Chondrocyte (in vitro differentiated cells): Measurements from ENCODE around the gene KMO. TPM values are rescaled to one million over a fixed set of nuclear protein-coding genes. Genes with fewer than 3 reads are reported as not detected.

Experiments
- DNase-seq: peaks from one replicate; pipeline ENCODE4 v3.0.0; 2021; ENCODE audit warnings: mixed read lengths, low spot score
- H3K27ac Mint-ChIP-seq: one replicate; pipeline ENCODE4 v1.8.0; 2021; ENCODE audit warnings: mild to moderate bottlenecking, moderate library complexity, mixed read lengths; ENCODE audit not compliant: unreplicated experiment
- H3K27me3 Mint-ChIP-seq: 2 replicates; pipeline ENCODE4 v1.8.0; 2021; ENCODE audit warnings: low read depth, mixed read lengths
- H3K36me3 Mint-ChIP-seq: 2 replicates; pipeline ENCODE4 v1.8.0; 2021; ENCODE audit warnings: low read depth, mixed read lengths
- H3K4me1 Mint-ChIP-seq: 2 replicates; pipeline ENCODE4 v1.8.0; 2021; ENCODE audit warnings: low read depth, mild to moderate bottlenecking, mixed read lengths
- H3K4me3 Mint-ChIP-seq: one replicate; pipeline ENCODE4 v1.8.0; 2021; ENCODE audit warnings: mild to moderate bottlenecking, moderate library complexity, mixed read lengths; ENCODE audit not compliant: unreplicated experiment
- H3K9me3 Mint-ChIP-seq: 2 replicates; pipeline ENCODE4 v1.8.0; 2021; ENCODE audit warnings: low read depth, mixed read lengths
- total RNA-seq: library from RNA; stranded (reverse); gene quantifications from 3 replicates; pipeline ENCODE4 v1.2.1, GENCODE V29; 2021
- TF ChIP-seq, protein P1 (sequence below): fragments of 200-600 bp; sonication (generic); IDR thresholded peaks from 2 replicates; pipeline ENCODE4 v1.5.0; 2021; ENCODE audit warnings: antibody characterized with exemption, mild to moderate bottlenecking, moderate library complexity

The KMO gene
- total RNA-seq, 1 donor from 2014 or later = not detected

DNA sequence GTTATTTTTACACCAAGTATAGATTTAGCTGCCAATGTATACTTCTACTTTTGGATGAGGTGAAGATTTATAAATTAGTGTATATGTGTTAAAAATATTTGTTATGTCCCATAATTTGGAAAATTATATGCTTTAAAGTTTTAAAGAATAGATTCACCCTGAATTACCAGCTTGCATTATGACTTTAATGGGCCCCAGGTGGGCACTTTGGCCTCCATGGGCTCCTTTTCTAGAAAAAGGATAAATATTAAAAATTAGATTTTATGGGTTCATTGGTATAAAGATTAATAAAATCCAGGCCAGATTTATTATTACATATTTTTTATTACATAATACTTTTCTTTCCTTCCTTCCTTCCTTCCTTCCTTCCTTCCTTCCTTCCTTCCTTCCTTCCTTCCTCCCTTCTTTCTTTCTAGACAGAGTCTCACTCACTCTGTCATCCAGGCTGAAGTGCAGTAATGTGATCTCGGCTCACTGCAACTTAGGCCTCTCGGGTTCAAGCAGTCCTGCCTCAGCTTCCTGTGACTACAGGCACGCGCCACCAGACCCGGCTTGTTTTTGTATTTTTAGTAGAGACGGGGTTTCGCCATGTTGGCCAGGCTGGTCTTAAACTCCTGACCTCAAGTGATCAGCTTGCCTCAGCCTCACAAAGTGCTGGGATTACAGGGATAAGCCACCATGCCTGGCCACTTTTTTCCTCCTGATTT lies 21.9 kb downstream of the KMO start:
- Mint-ChIP-seq H3K27me3 (peaks cover 5% of the 10 kb centered on the region), H3K4me3 (no peak overlapping the region), H3K9me3 (peaks cover 7% of the 10 kb centered on the region), H3K4me1 (no peaks in the 10 kb centered on the region), H3K36me3 (peaks cover 2% of the 10 kb centered on the region), H3K27ac (no peak overlapping the region)
- TF ChIP-seq, protein P1, sequence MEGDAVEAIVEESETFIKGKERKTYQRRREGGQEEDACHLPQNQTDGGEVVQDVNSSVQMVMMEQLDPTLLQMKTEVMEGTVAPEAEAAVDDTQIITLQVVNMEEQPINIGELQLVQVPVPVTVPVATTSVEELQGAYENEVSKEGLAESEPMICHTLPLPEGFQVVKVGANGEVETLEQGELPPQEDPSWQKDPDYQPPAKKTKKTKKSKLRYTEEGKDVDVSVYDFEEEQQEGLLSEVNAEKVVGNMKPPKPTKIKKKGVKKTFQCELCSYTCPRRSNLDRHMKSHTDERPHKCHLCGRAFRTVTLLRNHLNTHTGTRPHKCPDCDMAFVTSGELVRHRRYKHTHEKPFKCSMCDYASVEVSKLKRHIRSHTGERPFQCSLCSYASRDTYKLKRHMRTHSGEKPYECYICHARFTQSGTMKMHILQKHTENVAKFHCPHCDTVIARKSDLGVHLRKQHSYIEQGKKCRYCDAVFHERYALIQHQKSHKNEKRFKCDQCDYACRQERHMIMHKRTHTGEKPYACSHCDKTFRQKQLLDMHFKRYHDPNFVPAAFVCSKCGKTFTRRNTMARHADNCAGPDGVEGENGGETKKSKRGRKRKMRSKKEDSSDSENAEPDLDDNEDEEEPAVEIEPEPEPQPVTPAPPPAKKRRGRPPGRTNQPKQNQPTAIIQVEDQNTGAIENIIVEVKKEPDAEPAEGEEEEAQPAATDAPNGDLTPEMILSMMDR = no peak
- no peak for DNase-seq

GRCh38 chr1:241555526-241555925 lies 23.3 kb downstream of the KMO start:
- Mint-ChIP-seq H3K4me3 (no peak overlapping the region), H3K27ac (no peak overlapping the region), H3K4me1 (no peaks in the 10 kb centered on the region), H3K9me3 (peaks cover 7% of the 10 kb centered on the region), H3K36me3 (peaks cover 2% of the 10 kb centered on the region), H3K27me3 (peaks cover 11% of the 10 kb centered on the region)
- TF ChIP-seq, protein P1 = no peak
- no peak for DNase-seq

DNA sequence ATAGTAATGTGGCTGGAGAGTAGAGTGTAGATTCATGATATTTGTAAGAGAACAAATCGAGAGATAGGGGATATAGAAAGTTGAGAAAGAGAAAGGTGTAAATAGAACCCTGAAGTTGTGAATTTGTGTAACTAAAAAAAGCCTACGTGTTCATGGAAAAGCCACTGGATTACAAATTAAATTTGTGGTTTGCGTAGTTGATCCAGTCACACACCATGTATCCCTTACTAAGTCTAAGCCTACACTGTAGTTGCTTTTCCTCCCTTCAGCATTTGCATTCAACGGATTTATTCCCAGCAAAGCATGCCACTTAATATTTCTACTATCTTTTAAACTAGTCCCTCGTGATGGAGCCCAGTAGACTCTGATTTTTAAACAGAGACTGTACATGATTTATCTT lies 24.9 kb downstream of the KMO start:
- no peak for DNase-seq
- Mint-ChIP-seq H3K27ac (no peak overlapping the region), H3K4me3 (no peak overlapping the region), H3K9me3 (peaks cover 5% of the 10 kb centered on the region), H3K36me3 (peaks cover 2% of the 10 kb centered on the region), H3K27me3 (peaks cover 19% of the 10 kb centered on the region), H3K4me1 (no peaks in the 10 kb centered on the region)
- TF ChIP-seq, protein P1 = no peak

- DNase-seq = no peak
- peaks cover 3% of the 10 kb centered on the region for H3K36me3 Mint-ChIP-seq
- H3K4me3 Mint-ChIP-seq = no peak overlapping the region
- H3K4me1 Mint-ChIP-seq = no peaks in the 10 kb centered on the region
- TF ChIP-seq, protein P1 = no peak
- H3K27me3 Mint-ChIP-seq = peaks cover 18% of the 10 kb centered on the region
- no peak overlapping the region for H3K27ac Mint-ChIP-seq
- peaks cover 2% of the 10 kb centered on the region for H3K9me3 Mint-ChIP-seq
Observed at GRCh38 chr1:241557551-241558193, 25.5 kb downstream of the KMO start.

- DNase-seq = no peak
- H3K9me3 Mint-ChIP-seq = no peaks in the 10 kb centered on the region
- peaks cover 2% of the 10 kb centered on the region for H3K36me3 Mint-ChIP-seq
- H3K27ac Mint-ChIP-seq = no peak overlapping the region
- TF ChIP-seq, protein P1 = no peak
- H3K27me3 Mint-ChIP-seq = peaks cover 17% of the 10 kb centered on the region
- H3K4me3 Mint-ChIP-seq = no peak overlapping the region
- no peaks in the 10 kb centered on the region for H3K4me1 Mint-ChIP-seq
Observed at GRCh38 chr1:241560146-241560848, 28.1 kb downstream of the KMO start.
